Lung (tissue), 12 donors: ENCODE data around the gene CTDNEP1. TPM values are rescaled to one million over a fixed set of nuclear protein-coding genes. Genes with fewer than 3 reads are reported as not detected.
A peak's percentile ranks its signal among the peaks of the same experiment; 100 is the strongest.

ENCODE experiments used
- ATAC-seq: fragments of 200-7000 bp; cut with Tn5 transposase; one replicate; pipeline ENCODE4 v1.9.1; 2020; ENCODE audit warnings: moderate number of reproducible peaks; ENCODE audit not compliant: insufficient read depth, low FRiP score
- DNase-seq, 3 donors: peaks; one replicate each; pipeline ENCODE4 v3.0.0-alpha.2; 2013 to 2017
- H3K27ac ChIP-seq, 2 donors: one replicate each; pipeline ENCODE4 v1.5.1; 2013; ENCODE audit warnings: mild to moderate bottlenecking in 2 of 2, moderate library complexity in 2 of 2, control low read depth in 1 of 2, inconsistent platforms in 1 of 2, low read depth in 1 of 2, low read length in 1 of 2
- H3K27me3 ChIP-seq, 3 donors: one replicate each; pipeline ENCODE4 v1.5.1; 2013; ENCODE audit warnings: low read length in 2 of 3; ENCODE audit not compliant: control insufficient read depth in 3 of 3, insufficient read depth in 3 of 3
- H3K36me3 ChIP-seq, 4 donors: one replicate each; pipeline ENCODE4 v1.5.1; 2013; ENCODE audit warnings: low read length in 4 of 4, mild to moderate bottlenecking in 1 of 4, moderate library complexity in 1 of 4; ENCODE audit not compliant: control insufficient read depth in 4 of 4, insufficient read depth in 4 of 4
- H3K4me1 ChIP-seq, 5 donors: one replicate each; pipeline ENCODE4 v1.5.1; 2013; ENCODE audit warnings: low read length in 5 of 5, mild to moderate bottlenecking in 2 of 5, moderate library complexity in 1 of 5; ENCODE audit not compliant: control insufficient read depth in 5 of 5, insufficient read depth in 5 of 5
- H3K4me3 ChIP-seq: one replicate; pipeline ENCODE4 v1.5.1; 2013; ENCODE audit warnings: mild to moderate bottlenecking, control low read depth, moderate library complexity
- H3K9ac ChIP-seq, 2 donors: one replicate each; pipeline ENCODE4 v1.5.1; 2013; ENCODE audit warnings: low read length in 2 of 2, control low read depth in 1 of 2; ENCODE audit not compliant: insufficient read depth in 1 of 2
- H3K9me3 ChIP-seq, 4 donors: one replicate each; pipeline ENCODE4 v1.5.1; 2013; ENCODE audit warnings: low read length in 3 of 4, mild to moderate bottlenecking in 1 of 4, moderate library complexity in 1 of 4; ENCODE audit not compliant: control insufficient read depth in 4 of 4, insufficient read depth in 3 of 4
- CTCF ChIP-seq: IDR thresholded peaks from 2 replicates; pipeline ENCODE4 v1.5.1; 2012; ENCODE audit warnings: mild to moderate bottlenecking; ENCODE audit errors: control extremely low read depth, extremely low read depth
- WGBS, 2 donors: extraction: QIAGEN DNeasy Blood & Tissue Kit; methylation state at CpG; one replicate each; pipeline ENCODE4 v1.1.7; 2013; 5-methylcytosine and 5-hydroxymethylcytosine counted together
- polyA plus RNA-seq, 2 donors: library from polyadenylated mRNA; stranded (reverse); fragments of 200-250 nt; gene quantifications; one replicate each; pipeline ENCODE4 v1.2.1, GENCODE V29; 2013
- total RNA-seq, 2 donors: library from RNA; depleted of rRNA in 1 of 2; stranded (reverse); fragments of >200 nt in 1 of 2; gene quantifications; one replicate each; pipeline ENCODE4 v1.2.1, GENCODE V29; 2014 to 2021
- donor health status: control.
- donor health status: control.
- donor health status: Bipolar disorder and iron deficiency.
- donor health status: healthy.
- donor health status: DM: yes; HTN: yes; CAD: no.

CTDNEP1 gene
- total and polyA plus RNA-seq, 4 donors = 72.5 to 126 (median 90.3) TPM

- ATAC-seq = no peak
- Histone ChIP-seq H3K4me1 (peaks cover 2 to 14% (median 11%) of the 10 kb centered on the region in 5 donors), H3K27ac (no peak overlapping the region), H3K27me3 (peaks cover 0 to 37% (median 24%) of the 10 kb centered on the region in 3 donors), H3K4me3 (no peak overlapping the region), H3K9ac (no peak overlapping the region), H3K9me3 (no peaks in the 10 kb centered on the region), H3K36me3 (no peaks in the 10 kb centered on the region)
- no peak for TF ChIP-seq CTCF
- DNase-seq = peak in 1 of 3 donors; percentile 50
- 39 to 43% methylated on average over 6 of the region's 6 CpGs for WGBS, 2 donors
Observed at GRCh38 chr17:7292729-7293128, 41.2 kb upstream of the CTDNEP1 start.

- no peak for ATAC-seq
- Histone ChIP-seq H3K36me3 (no peaks in the 10 kb centered on the region), H3K27ac (no peak overlapping the region), H3K27me3 (peaks cover 0 to 37% (median 24%) of the 10 kb centered on the region in 3 donors), H3K4me1 (peaks cover 2 to 14% (median 11%) of the 10 kb centered on the region in 5 donors), H3K4me3 (no peak overlapping the region), H3K9me3 (no peaks in the 10 kb centered on the region), H3K9ac (no peak overlapping the region)
- DNase-seq = no peak
- WGBS, 2 donors = 73 to 78% methylated on average over 2 of the region's 2 CpGs
- no peak for TF ChIP-seq CTCF
Observed at GRCh38 chr17:7292194-7292593, 40.7 kb upstream of the CTDNEP1 start.

- Histone ChIP-seq H3K36me3 (no peaks in the 10 kb centered on the region), H3K27ac (no peak overlapping the region), H3K4me3 (no peak overlapping the region), H3K9ac (no peak overlapping the region), H3K27me3 (peaks cover 0 to 30% (median 21%) of the 10 kb centered on the region in 3 donors), H3K4me1 (peaks cover 2 to 14% (median 10%) of the 10 kb centered on the region in 5 donors), H3K9me3 (no peaks in the 10 kb centered on the region)
- TF ChIP-seq CTCF = no peak
- DNase-seq = no peak
- 86 to 90% methylated on average over 11 of the region's 11 CpGs for WGBS, 2 donors
- ATAC-seq = no peak
Observed at GRCh38 chr17:7290685-7291084, 39.2 kb upstream of the CTDNEP1 start.

GRCh38 chr17:7290166-7290565 is 38.6 kb upstream of the CTDNEP1 start:
- Histone ChIP-seq H3K4me1 (peaks cover 2 to 14% (median 10%) of the 10 kb centered on the region in 5 donors), H3K9ac (no peak overlapping the region), H3K9me3 (no peaks in the 10 kb centered on the region), H3K4me3 (no peak overlapping the region), H3K27ac (no peak overlapping the region), H3K36me3 (no peaks in the 10 kb centered on the region), H3K27me3 (peaks cover 0 to 25% (median 15%) of the 10 kb centered on the region in 3 donors)
- ATAC-seq (no peak), DNase-seq (no peak)
- TF ChIP-seq CTCF = no peak
- 91 to 94% methylated on average over 19 of the region's 19 CpGs for WGBS, 2 donors
